GM19452 (cell line): ENCODE data around the gene PLPPR3.
A peak's percentile ranks its signal among the peaks of the same experiment; 100 is the strongest.

ENCODE experiments used
- ATAC-seq: cut with Tn5 transposase; IDR thresholded peaks from one replicate; pipeline ENCODE4 v1.9.1; 2021; ENCODE audit not compliant: unreplicated experiment

Gene PLPPR3

GRCh38 chr19:797528-798414, 24.0 kb downstream of the PLPPR3 start:
- peak; percentile 37 for ATAC-seq

- peak; percentile 75 for ATAC-seq
Measured at GRCh38 chr19:796692-797527, 24.8 kb downstream of the PLPPR3 start, which contains the start of gene PTBP1. PTBP1 (plus strand) TSS chr19:797452; CDS start chr19:797498, 46 bp downstream.

GRCh38 chr19:795691-796581, 25.8 kb downstream of the PLPPR3 start:
- ATAC-seq: no peak

- ATAC-seq: no peak
Measured at GRCh38 chr19:795073-795611, 26.6 kb downstream of the PLPPR3 start.

GRCh38 chr19:793806-794205, 27.9 kb downstream of the PLPPR3 start:
- ATAC-seq: no peak

GRCh38 chr19:792306-792885, 29.4 kb downstream of the PLPPR3 start:
- ATAC-seq: no peak

GRCh38 chr19:791567-792305, 30.0 kb downstream of the PLPPR3 start:
- ATAC-seq: no peak

- ATAC-seq: no peak
Measured at GRCh38 chr19:791007-791566, 30.7 kb downstream of the PLPPR3 start.

GRCh38 chr19:789701-790060, 32.1 kb downstream of the PLPPR3 start:
- ATAC-seq: no peak

- no peak for ATAC-seq
Measured at GRCh38 chr19:788983-789700, 32.6 kb downstream of the PLPPR3 start.

- ATAC-seq: no peak
Measured at GRCh38 chr19:788686-788982, 33.1 kb downstream of the PLPPR3 start.

- ATAC-seq: no peak
Measured at GRCh38 chr19:787536-787935, 34.2 kb downstream of the PLPPR3 start.

GRCh38 chr19:784541-784940, 37.2 kb downstream of the PLPPR3 start:
- ATAC-seq: no peak

GRCh38 chr19:782878-783668, 38.7 kb downstream of the PLPPR3 start:
- ATAC-seq: no peak

GRCh38 chr19:782185-782877, 39.4 kb downstream of the PLPPR3 start:
- ATAC-seq: no peak

GRCh38 chr19:781800-782184, 40.0 kb downstream of the PLPPR3 start:
- no peak for ATAC-seq

- ATAC-seq: no peak
Measured at GRCh38 chr19:780935-781334, 40.8 kb downstream of the PLPPR3 start.
